ENCODE results near the gene STAG1.
"Not testable (repeated sequence)": the region's sequence is repeated elsewhere in the genome, so short reads cannot be mapped to it uniquely, and the experiment has no call there.

STAG1 gene

DNA sequence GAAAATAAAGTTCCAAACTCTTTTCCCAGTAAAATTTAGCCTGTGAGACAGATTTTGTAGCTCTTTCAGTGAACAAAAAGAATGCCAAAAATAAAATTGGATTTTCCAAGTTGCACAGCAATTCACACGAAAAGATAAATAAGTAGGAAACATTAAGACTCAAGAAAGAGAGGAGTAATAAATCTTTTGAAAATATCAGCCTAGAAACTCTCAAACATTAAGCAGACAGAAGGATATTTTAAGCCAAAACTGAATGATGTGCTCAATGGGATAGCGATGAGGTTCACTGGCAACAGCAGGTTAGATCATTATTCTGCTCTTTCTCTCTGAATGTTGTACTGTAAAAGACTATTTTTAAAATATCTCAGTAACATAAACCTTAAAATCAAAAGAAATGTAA lies 115.0 kb downstream of the STAG1 start:
- peaks cover 2% of the 10 kb centered on the region for H3K9me3 Mint-ChIP-seq
- no peaks in the 10 kb centered on the region for H3K27me3 Mint-ChIP-seq
- H3K4me3 Mint-ChIP-seq = no peak overlapping the region
- no peak overlapping the region for H3K27ac Mint-ChIP-seq
- peaks cover 12% of the 10 kb centered on the region for H3K36me3 Mint-ChIP-seq
- DNase-seq (ENCODE audit: low spot score in 2 of 2) (no peak), ATAC-seq (ENCODE audit: low read depth) (no peak)
- peaks cover 22% of the 10 kb centered on the region for H3K4me1 Mint-ChIP-seq

DNA sequence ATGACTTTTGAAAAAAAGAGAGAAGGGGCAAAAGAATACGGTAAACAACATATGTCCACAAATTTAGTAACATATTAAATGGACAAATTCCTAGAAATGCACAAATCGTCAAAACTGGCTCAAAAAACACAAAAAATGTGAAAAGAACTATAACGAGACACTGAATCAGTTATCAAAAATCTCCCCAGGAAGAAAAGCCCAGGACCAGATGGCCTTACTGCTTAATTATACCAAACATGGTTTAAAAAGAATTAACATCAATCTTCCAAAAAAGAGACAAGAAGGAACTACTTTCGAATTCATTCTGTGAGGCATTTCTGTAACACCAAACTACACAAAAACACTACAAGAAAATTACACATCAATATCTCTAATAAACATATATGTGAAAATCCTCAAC lies 117.4 kb downstream of the STAG1 start:
- H3K36me3 Mint-ChIP-seq = peaks cover 23% of the 10 kb centered on the region
- no peaks in the 10 kb centered on the region for H3K27me3 Mint-ChIP-seq

DNA sequence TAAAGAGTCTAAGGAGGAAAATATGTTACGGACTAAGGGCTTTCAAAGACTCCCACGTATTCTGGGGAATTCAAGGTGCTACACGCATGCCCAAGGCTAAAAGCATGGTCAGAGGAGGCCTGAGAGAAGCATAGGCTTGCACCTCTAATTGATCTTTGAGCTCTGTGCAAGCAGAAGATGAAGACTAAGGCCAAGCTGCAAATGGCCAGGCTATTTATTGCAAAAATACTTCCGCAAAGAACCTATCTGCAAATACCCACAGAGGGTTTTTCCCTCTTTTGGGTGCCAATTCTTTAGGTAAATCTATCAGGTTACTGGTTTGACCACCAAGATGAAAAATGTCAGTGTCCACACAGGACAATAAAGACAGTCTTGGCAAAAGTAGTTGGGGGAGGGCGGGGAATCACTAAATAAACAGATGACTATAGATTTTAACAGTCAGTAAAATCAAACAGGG lies 119.5 kb downstream of the STAG1 start:
- Mint-ChIP-seq H3K27ac (peak overlapping the region; percentile 19), H3K36me3 (peaks cover 40% of the 10 kb centered on the region), H3K27me3 (no peaks in the 10 kb centered on the region), H3K4me1 (peaks cover 28% of the 10 kb centered on the region), H3K4me3 (no peak overlapping the region), H3K9me3 (peaks cover 7% of the 10 kb centered on the region)
- no peak for DNase-seq (ENCODE audit: low spot score in 2 of 2)
- no peak for ATAC-seq (ENCODE audit: low read depth)

More for the DNA sequence above, 117.4 kb downstream of the STAG1 start:
- Mint-ChIP-seq H3K9me3 (peaks cover 2% of the 10 kb centered on the region), H3K4me1 (peaks cover 26% of the 10 kb centered on the region), H3K4me3 (no peak overlapping the region), H3K27ac (no peak overlapping the region)
- ATAC-seq (ENCODE audit: low read depth) (no peak), DNase-seq (ENCODE audit: low spot score in 2 of 2) (no peak)

DNA sequence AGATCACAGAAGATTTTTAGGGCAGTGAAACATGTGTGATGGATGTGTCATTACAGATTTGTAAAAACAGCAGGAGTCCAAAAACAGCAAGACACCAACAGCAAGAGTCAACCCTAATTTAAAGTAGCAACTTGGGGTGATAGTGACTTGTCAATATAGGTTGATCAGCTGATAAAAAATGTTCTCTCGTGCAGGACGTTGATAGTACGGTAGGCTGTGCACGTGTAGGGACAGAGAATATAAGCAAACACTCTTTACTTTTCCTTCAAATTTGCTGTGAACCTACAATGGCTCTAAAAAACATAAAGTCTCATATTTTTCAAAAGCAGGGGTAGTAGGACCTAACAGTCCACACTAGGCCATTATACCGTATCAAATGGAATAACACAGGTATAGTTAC lies 120.8 kb downstream of the STAG1 start:
- Mint-ChIP-seq H3K27ac (peak overlapping the region; percentile 19), H3K4me3 (no peak overlapping the region), H3K36me3 (peaks cover 40% of the 10 kb centered on the region), H3K9me3 (peaks cover 6% of the 10 kb centered on the region), H3K27me3 (no peaks in the 10 kb centered on the region), H3K4me1 (peaks cover 31% of the 10 kb centered on the region)
- no peak for ATAC-seq (ENCODE audit: low read depth)
- DNase-seq (ENCODE audit: low spot score in 2 of 2) = no peak

DNA sequence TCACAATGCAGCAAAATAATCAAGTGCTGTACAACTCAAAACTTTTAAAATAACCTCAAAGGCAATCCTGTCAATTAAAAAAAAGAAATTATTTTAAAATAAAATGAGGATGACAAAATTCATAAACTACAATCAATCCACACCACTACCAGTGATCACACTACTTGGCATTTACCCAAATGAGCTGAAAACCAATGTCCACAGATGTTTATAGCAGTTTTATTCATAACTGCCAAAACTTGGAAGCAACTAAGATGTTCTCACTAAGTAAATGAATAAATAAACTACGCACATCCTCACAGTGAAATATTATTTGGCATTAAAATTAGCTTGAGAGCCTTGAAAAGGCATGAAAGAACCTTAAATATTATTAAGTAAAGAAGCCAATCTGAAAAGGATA lies 121.3 kb downstream of the STAG1 start:
- peaks cover 40% of the 10 kb centered on the region for H3K36me3 Mint-ChIP-seq
- no peaks in the 10 kb centered on the region for H3K27me3 Mint-ChIP-seq
- H3K27ac Mint-ChIP-seq = no peak overlapping the region
- H3K9me3 Mint-ChIP-seq = peaks cover 6% of the 10 kb centered on the region
- DNase-seq (ENCODE audit: low spot score in 2 of 2) (no peak), ATAC-seq (ENCODE audit: low read depth) (no peak)
- H3K4me1 Mint-ChIP-seq = peaks cover 31% of the 10 kb centered on the region
- no peak overlapping the region for H3K4me3 Mint-ChIP-seq

DNA sequence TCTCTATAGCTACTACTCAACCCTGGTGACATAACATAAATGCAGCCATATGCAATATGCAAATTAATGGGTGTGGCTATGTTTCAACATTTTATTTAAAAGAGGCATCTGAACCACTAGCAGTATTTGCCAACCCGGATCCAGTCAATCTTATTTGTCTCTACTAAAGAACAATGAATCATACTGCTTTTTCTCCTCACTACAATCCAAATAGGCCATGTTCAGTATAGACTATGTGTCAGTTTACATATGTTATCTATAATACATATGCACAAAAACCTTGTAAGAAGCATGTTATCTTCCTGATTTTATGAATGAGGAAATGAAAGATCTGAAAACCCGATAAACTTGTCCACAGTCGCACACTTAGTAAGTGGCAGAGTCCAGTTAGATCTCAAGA lies 125.7 kb downstream of the STAG1 start:
- Mint-ChIP-seq H3K9me3 (peaks cover 5% of the 10 kb centered on the region), H3K27ac (no peak overlapping the region), H3K27me3 (no peaks in the 10 kb centered on the region), H3K4me3 (no peak overlapping the region), H3K4me1 (peaks cover 22% of the 10 kb centered on the region), H3K36me3 (peaks cover 35% of the 10 kb centered on the region)
- ATAC-seq (ENCODE audit: low read depth) (no peak), DNase-seq (ENCODE audit: low spot score in 2 of 2) (no peak)

DNA sequence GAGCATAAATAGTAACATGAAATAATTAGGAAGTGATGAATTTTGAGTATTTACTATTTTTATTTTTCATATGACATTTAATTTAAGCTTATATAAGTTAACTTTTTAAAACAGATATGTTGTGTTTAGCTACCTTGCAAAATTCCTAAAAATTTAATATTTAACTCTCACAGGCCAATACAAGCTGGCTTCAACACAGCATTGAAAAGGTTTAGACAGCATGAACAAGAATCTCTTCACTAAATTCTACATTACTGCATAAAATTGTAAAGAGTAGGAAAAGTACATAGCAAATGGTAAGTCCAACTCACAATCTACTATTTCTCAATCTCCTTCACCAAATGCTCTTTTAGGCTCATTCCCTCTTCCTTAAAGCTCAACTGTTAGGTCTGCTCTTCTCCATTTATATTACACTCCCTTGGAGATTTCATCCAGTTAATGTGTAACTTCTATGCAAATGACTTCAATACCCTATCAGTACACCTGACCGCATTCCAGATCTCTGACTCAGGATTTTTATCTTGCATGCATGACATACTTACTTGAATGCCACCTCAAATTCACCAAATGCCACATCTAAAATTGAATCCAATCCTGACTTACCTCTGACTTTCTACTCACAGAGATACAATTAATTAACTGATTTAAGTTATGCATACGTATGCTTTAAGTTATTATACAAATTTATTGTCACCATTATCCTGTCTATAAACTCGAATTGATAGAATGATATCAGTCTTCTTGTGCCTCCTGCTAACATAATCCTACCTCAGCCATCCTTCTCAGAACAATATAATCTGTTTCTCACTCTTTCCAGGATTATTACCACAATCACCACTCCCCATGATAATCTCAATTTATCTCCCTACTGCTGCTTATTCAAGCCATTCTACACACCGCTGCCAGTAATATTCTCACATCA lies 127.0 kb downstream of the STAG1 start:
- Mint-ChIP-seq H3K27ac (peak overlapping the region; percentile 53), H3K9me3 (peaks cover 5% of the 10 kb centered on the region), H3K4me1 (peaks cover 20% of the 10 kb centered on the region), H3K4me3 (no peak overlapping the region), H3K27me3 (no peaks in the 10 kb centered on the region), H3K36me3 (peaks cover 31% of the 10 kb centered on the region)
- ATAC-seq (ENCODE audit: low read depth) = no peak
- no peak for DNase-seq (ENCODE audit: low spot score in 2 of 2)

DNA sequence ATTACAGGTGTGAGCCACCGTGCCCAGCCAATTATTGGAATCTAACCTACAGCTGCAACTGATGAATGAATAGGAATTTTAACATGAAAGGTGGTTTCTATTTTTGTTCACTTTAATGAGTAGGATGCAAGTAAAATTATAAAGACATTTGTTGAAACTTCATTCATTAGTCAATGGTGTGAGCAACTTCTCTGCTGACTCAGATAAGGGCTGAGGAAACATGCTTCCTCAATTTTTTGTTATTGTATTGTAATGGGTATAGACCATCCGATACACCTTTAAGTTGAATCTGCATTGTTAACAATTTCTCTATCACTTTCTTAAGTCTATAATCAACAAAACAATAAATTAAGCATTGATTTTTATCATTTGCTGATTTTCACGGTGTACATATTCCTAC lies 127.8 kb downstream of the STAG1 start:
- ATAC-seq (ENCODE audit: low read depth) = no peak
- DNase-seq (ENCODE audit: low spot score in 2 of 2) = no peak
- Mint-ChIP-seq H3K27ac (no peak overlapping the region), H3K4me3 (no peak overlapping the region), H3K36me3 (peaks cover 26% of the 10 kb centered on the region), H3K4me1 (peaks cover 20% of the 10 kb centered on the region), H3K27me3 (no peaks in the 10 kb centered on the region), H3K9me3 (peaks cover 5% of the 10 kb centered on the region)

DNA sequence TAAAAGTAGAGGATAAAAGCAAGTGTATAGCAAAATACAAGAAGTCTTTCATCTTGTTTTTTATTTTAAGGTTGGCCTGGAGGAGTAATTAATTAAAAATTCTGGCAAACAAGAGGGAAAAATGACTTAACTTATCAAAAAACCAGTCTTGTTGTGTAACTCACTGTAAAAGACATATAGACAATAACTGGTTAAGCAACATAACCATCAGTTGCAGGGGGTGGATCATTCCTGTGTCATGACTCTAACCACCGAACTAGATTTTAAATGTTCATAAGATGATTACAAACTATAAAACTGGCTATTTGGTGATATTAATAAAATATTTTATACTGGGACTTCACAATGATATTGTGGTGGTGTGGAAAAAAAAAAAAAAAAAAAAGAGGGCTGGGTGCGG lies 130.6 kb downstream of the STAG1 start:
- no peak overlapping the region for H3K4me3 Mint-ChIP-seq

DNA sequence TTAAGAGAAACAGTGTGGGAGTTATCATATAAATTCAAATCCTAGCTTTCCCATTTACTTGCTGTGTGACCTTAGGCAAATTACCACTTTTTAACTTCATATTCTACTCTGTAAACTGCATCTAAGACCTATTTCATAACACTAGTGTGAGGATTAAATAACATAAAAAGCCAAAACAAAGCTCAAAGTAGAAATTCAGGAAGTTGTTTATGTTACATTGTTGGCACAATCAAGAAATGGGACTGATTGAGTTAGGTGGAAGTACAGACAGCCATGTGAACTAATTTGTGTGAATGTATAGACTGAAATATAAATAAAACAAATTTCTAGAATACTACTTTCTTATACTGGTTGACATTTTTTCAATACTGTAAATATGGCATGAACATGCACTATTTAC lies 131.7 kb downstream of the STAG1 start:
- peaks cover 8% of the 10 kb centered on the region for H3K4me1 Mint-ChIP-seq
- H3K27me3 Mint-ChIP-seq = no peaks in the 10 kb centered on the region
- peaks cover 20% of the 10 kb centered on the region for H3K36me3 Mint-ChIP-seq
- ATAC-seq (ENCODE audit: low read depth) = no peak
- H3K4me3 Mint-ChIP-seq = no peak overlapping the region
- H3K9me3 Mint-ChIP-seq = no peaks in the 10 kb centered on the region
- H3K27ac Mint-ChIP-seq = peak overlapping the region; percentile 23
- DNase-seq (ENCODE audit: low spot score in 2 of 2) = no peak

More for the DNA sequence above, 130.6 kb downstream of the STAG1 start:
- Mint-ChIP-seq H3K27ac (no peak overlapping the region), H3K9me3 (no peaks in the 10 kb centered on the region), H3K4me1 (peaks cover 13% of the 10 kb centered on the region), H3K27me3 (no peaks in the 10 kb centered on the region), H3K36me3 (peaks cover 18% of the 10 kb centered on the region)
- DNase-seq (ENCODE audit: low spot score in 2 of 2) (no peak), ATAC-seq (ENCODE audit: low read depth) (no peak)

DNA sequence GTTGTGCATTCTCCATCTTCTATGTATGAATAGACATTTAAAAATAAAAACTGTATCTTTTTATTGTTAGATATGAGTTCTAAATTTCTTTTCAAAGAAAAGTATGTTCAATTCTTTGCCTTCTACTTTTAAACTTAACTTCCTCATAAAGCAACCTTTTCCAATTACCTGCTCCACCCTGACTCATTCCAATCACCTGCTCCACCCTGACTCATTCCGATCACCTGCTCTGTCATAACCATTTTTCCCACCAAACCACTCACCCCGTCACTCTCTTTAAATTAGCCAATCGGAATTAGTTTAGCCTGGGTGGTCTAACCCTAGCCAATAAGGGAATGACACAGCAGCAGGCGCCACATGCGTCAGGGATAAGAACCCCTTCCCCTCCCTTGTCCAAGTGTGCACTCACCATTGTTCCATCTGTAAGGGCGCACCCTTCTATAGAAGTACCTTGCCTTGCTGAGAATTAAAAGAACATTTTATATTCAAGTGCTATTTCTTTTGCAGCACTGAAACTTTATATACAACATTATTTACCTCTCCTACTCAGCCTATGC lies 134.1 kb downstream of the STAG1 start:
- not testable (repeated sequence) for H3K4me1 Mint-ChIP-seq; H3K27me3 Mint-ChIP-seq; H3K9me3 Mint-ChIP-seq; ATAC-seq (ENCODE audit: low read depth); H3K4me3 Mint-ChIP-seq; DNase-seq (ENCODE audit: low spot score in 2 of 2)
- H3K27ac Mint-ChIP-seq = peak overlapping the region; percentile 68
- H3K36me3 Mint-ChIP-seq = peaks cover 22% of the 10 kb centered on the region

DNA sequence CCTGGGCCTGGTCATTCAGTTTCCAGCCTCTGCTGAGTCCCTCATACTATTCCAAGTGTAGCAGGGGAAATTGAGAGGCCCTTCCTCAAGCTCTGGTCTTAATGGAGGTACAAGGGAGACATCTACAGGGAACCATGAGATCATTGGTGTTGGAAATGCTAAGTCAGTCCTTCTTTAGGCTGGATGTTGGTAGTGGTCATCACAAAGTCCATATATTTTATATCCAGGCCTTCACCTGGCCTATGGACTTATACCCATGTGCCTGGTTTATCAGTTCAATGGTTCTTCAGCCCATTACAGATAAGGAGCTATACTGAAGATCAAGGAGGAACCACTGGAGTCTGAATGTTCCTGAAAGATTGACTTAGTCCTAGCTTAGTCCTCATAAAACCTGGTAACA lies 135.0 kb downstream of the STAG1 start:
- Mint-ChIP-seq H3K4me1 (no peaks in the 10 kb centered on the region), H3K9me3 (no peaks in the 10 kb centered on the region), H3K36me3 (peaks cover 17% of the 10 kb centered on the region), H3K27me3 (no peaks in the 10 kb centered on the region), H3K4me3 (no peak overlapping the region), H3K27ac (peak overlapping the region; percentile 50)
- DNase-seq (ENCODE audit: low spot score in 2 of 2) (no peak), ATAC-seq (ENCODE audit: low read depth) (no peak)

DNA sequence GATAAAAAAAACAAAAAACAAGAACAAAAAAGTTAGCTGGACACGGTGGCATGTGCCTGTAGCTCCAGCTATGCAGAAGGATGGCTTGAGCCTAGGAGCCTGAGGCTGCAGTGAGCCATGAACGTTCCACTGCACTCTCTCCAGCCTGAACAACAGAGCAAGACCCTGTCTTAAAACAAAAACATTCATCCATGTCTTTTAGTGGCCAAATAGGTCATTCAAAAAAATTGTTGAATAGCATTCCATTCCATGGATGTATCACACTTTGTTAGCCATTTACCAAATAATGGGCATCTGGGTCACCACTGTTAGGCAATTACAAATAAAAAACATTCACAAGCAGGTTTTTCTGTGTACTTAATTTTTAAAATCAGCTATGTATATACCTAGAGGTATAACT lies 139.7 kb downstream of the STAG1 start:
- Mint-ChIP-seq H3K4me3 (no peak overlapping the region), H3K27me3 (no peaks in the 10 kb centered on the region), H3K27ac (no peak overlapping the region), H3K9me3 (no peaks in the 10 kb centered on the region), H3K36me3 (peaks cover 17% of the 10 kb centered on the region), H3K4me1 (no peaks in the 10 kb centered on the region)
- no peak for ATAC-seq (ENCODE audit: low read depth)
- no peak for DNase-seq (ENCODE audit: low spot score in 2 of 2)

DNA sequence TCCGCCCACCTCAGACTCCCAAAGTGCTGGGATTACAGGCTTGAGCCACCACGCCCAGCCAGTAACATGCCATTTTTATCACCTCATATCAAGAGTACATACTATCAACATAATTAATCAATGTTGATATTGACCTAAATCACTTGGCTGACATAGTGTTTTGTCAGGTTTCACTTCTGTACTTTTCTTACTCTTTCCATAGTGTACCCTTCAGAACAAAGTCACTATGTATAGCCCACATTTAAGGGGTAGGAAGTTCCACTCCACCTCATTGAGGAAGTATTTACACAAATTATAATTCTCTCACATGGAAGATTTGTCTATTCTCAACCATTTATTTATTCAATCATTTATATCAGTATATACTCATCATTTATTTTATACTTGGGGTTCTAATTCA lies 145.2 kb downstream of the STAG1 start:
- Mint-ChIP-seq H3K27ac (peak overlapping the region; percentile 24), H3K27me3 (no peaks in the 10 kb centered on the region), H3K36me3 (peaks cover 28% of the 10 kb centered on the region), H3K4me1 (no peaks in the 10 kb centered on the region), H3K9me3 (no peaks in the 10 kb centered on the region), H3K4me3 (no peak overlapping the region)
- no peak for ATAC-seq (ENCODE audit: low read depth)
- DNase-seq (ENCODE audit: low spot score in 2 of 2) = no peak

Data from memory B cell (primary cell).